ENCODE results near the gene OLIG1.

OLIG1 gene

GRCh38 chr21:33063907-33064622, 5.9 kb upstream of the OLIG1 start:
- no peak for DNase-seq (ENCODE audit: low spot score)

GRCh38 chr21:33064623-33065390, 5.1 kb upstream of the OLIG1 start:
- no peak for DNase-seq (ENCODE audit: low spot score)

GRCh38 chr21:33067043-33067442, 2.9 kb upstream of the OLIG1 start:
- DNase-seq (ENCODE audit: low spot score), result no peak

- DNase-seq (ENCODE audit: low spot score), result no peak
These were observed 2.5 kb upstream of the OLIG1 start for GRCh38 chr21:33067457-33067856.

GRCh38 chr21:33069243-33069642, 698 bp upstream of the OLIG1 start:
- no peak for DNase-seq (ENCODE audit: low spot score)

GRCh38 chr21:33069645-33069993, 322 bp upstream of the OLIG1 start:
- DNase-seq (ENCODE audit: low spot score), result no peak

- no peak for DNase-seq (ENCODE audit: low spot score)
These were observed 730 bp downstream of the OLIG1 start for GRCh38 chr21:33070744-33070997.

GRCh38 chr21:33070998-33071769, 1.2 kb downstream of the OLIG1 start:
- DNase-seq (ENCODE audit: low spot score), result no peak

GRCh38 chr21:33071770-33072306, 1.9 kb downstream of the OLIG1 start:
- no peak for DNase-seq (ENCODE audit: low spot score)

GRCh38 chr21:33073636-33074035, 3.7 kb downstream of the OLIG1 start:
- no peak for DNase-seq (ENCODE audit: low spot score)

- no peak for DNase-seq (ENCODE audit: low spot score)
These were observed 5.2 kb downstream of the OLIG1 start for GRCh38 chr21:33075128-33075527.

GRCh38 chr21:33075596-33076195, 5.8 kb downstream of the OLIG1 start:
- DNase-seq (ENCODE audit: low spot score), result peak; percentile 8

GRCh38 chr21:33076600-33077329, 6.8 kb downstream of the OLIG1 start:
- no peak for DNase-seq (ENCODE audit: low spot score)

- no peak for DNase-seq (ENCODE audit: low spot score)
These were observed 9.1 kb downstream of the OLIG1 start for GRCh38 chr21:33078907-33079582.

- no peak for DNase-seq (ENCODE audit: low spot score)
These were observed 10.4 kb downstream of the OLIG1 start for GRCh38 chr21:33080376-33080775.

GRCh38 chr21:33080776-33081175, 10.8 kb downstream of the OLIG1 start:
- no peak for DNase-seq (ENCODE audit: low spot score)

GRCh38 chr21:33088384-33088783, 18.4 kb downstream of the OLIG1 start:
- no peak for DNase-seq (ENCODE audit: low spot score)

- DNase-seq (ENCODE audit: low spot score), result no peak
These were observed 19.6 kb downstream of the OLIG1 start for GRCh38 chr21:33089395-33090119.

- DNase-seq (ENCODE audit: low spot score), result no peak
These were observed 26.5 kb downstream of the OLIG1 start for GRCh38 chr21:33096426-33096825.

- DNase-seq (ENCODE audit: low spot score), result no peak
These were observed 29.2 kb downstream of the OLIG1 start for GRCh38 chr21:33099131-33099530.

All from LoVo (cell line).